GM12874 (cell line): Measurements from ENCODE around the gene UBXN11.

Source experiments
- TF ChIP-seq, protein P1 (sequence below): IDR thresholded peaks from 2 replicates; pipeline ENCODE4 v1.5.1; 2011; ENCODE audit warnings: low read depth, mild to moderate bottlenecking, control low read depth, low read length, moderate library complexity; ENCODE audit not compliant: insufficient read depth

The UBXN11 gene

DNA sequence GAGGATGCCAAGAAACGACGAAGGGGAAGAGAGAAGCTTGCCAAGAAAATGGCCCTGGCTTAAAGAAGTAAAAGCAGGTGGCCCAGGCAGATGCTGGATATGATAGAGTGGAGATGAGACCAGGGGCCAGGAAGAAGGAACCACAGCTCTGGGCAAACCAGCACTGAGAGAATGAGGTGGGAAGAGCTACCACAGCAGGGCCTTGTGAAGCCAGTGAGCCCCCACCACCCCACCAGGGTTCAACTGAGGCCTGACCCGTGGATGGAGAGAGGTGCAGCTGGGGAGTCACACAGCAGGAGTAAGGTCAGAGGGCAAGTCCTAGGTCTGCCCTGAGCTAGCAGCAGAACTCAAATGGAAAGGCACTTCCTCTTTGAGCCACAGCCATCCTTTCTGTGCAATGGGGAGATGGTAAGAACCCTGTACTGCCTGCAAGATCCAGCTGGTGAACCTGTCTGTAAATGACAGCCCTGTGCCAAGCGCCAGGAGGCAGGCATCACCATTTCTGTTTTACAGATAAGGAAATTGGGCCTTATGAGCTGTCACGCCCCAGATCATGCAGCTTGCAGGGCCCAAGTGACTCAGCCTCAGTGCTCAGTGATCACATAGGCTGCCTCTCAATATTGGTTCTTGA, 18.0 kb downstream of the UBXN11 start:
- TF ChIP-seq, protein P1, sequence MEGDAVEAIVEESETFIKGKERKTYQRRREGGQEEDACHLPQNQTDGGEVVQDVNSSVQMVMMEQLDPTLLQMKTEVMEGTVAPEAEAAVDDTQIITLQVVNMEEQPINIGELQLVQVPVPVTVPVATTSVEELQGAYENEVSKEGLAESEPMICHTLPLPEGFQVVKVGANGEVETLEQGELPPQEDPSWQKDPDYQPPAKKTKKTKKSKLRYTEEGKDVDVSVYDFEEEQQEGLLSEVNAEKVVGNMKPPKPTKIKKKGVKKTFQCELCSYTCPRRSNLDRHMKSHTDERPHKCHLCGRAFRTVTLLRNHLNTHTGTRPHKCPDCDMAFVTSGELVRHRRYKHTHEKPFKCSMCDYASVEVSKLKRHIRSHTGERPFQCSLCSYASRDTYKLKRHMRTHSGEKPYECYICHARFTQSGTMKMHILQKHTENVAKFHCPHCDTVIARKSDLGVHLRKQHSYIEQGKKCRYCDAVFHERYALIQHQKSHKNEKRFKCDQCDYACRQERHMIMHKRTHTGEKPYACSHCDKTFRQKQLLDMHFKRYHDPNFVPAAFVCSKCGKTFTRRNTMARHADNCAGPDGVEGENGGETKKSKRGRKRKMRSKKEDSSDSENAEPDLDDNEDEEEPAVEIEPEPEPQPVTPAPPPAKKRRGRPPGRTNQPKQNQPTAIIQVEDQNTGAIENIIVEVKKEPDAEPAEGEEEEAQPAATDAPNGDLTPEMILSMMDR, result no peak

DNA sequence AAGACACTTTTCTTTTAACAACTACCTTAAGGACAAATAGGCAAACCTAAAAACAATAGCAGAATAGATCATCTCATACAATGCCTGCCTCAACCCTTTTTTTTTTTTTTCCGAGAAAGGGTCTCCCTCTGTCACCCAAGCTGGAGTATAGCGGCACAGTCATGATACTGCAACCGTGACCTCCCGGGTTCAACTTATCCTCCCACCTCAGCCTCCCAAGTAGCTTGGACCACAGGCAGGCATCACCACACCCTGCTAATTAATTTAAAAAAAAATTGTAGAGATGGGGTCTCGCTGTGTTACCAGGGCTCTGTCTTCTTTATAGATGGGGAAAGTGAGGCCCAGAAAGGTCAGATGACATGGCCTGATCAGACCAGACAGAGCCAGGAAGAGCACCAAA, 18.6 kb downstream of the UBXN11 start:
- TF ChIP-seq, protein P1, result no peak

DNA sequence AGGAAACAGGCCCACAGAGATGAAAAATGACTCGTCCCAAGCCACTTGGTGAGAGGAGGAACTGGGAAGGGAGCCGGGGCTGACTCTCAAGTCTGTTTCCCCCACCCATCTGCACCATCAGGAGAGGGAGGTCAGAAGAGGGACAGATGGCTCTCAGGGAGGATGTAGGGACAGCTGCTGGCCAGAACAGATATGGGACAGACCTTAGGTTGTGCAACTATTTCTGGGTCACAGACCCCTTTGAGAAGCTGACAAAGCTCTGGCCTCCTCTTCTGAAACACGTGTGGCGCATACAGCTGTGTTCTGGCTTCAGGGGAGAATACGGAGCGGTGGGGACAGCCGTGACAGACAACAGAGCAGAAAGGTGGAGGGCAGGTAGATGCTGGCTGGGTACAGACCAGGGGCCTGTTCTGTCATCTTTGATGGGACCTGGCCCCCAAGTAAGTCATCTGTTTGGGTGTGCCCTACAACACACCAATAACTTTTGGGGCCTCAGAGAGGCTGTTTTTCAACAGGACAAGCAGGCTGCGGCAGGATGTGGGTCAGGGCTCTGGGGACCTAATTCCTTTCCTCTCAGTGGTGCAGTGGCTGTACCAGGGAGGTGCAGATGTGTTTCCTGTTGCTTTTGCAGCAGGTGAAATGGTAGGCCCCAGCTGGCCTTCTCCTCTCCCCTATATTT, 19.3 kb downstream of the UBXN11 start:
- TF ChIP-seq, protein P1, result no peak

DNA sequence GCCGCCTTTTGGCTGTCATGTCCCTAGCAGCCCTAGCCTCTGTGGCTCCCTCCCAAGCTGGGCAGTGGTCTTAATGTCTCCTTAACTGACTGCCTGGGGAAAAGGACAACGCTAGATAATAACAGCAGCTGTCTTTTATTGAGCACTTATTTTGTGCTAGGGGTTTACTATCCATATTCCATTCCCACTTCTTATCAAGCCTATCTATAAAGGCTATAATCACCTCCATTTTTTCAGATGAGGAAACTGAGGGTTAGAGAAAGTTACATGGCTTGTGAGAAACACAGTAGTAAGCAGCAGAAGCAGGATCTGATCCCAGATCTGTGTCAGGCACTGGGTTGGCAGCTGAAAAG, 20.4 kb downstream of the UBXN11 start:
- TF ChIP-seq, protein P1, result no peak

DNA sequence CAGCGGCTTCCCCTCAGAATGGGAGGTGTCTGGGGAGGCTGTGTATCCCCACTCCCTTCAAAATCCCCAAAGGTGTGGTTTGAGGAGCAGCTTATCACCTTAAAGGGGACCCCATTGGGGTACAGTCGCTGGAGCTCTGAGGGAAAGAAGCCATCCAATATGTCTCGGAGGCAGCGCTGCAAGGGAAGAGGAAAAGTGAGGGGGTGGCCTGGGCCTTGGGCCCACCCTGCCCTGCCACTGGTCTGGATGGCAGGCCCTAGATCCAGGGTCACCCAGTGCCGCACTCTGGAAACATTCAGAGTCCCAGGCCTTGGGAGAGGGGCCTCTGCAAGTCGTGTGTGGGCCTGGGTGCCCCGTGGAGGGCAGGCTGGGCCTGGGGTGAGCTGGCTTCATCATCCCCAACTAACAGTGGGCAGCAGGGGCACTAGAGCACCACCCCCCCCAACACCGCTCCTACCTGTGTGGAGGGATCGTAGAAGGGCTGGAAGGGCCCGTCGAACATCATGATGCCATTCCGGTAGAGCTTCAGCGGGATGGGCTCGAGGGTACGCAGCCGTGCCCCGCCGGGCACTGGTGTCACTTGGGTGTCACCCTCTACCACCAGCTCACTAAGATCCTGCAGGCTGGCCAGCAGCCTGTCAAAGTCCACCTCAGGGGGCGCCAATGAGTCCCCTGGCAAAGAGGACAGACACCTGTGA, 20.9 kb downstream of the UBXN11 start:
- TF ChIP-seq, protein P1, result peak; percentile 78

DNA sequence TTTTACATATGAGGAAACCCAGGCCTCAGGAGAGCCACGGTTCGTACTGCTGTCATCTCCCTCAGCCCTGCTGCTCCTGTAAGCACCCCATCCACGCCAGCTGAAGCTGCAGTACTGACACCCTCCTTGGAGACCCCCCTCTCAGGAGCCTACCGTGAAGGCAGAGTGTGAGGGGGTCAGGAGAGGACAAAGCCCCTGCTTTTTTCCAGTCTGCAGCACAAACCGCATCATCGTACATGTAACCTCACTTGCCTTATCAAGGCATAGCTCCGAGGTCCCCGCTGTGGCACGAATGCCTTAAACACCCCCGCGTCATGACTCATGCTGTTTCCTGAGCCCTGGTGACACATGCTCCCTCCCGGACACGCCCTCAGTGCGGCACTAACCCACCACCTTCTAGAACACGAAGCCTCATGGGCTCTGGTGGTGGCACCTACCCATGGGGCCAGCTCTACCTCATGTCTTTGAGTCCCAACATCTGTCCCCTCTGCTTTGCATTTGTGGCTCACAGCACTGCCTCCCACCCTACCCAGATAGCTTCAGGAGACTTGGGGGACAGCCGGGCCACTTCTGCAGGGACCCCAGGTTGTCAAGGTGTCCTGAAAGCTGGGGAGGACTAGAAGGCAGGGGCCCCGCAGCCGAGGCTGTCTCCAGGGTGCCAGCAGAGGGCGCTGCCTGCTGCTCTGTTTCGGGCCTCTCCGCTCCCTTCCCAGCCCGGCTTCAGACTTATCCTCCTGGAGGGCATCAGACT, 21.7 kb downstream of the UBXN11 start:
- TF ChIP-seq, protein P1, result peak; percentile 95
